GM18867 (cell line): ENCODE data around the gene RTN3.
A peak's percentile ranks its signal among the peaks of the same experiment; 100 is the strongest.
"Not testable (repeated sequence)": the region's sequence is repeated elsewhere in the genome, so short reads cannot be mapped to it uniquely, and the experiment has no call there.

ENCODE experiments used
- ATAC-seq: cut with Tn5 transposase; IDR thresholded peaks from one replicate; pipeline ENCODE4 v1.9.1; 2021; ENCODE audit warnings: mild to moderate bottlenecking, moderate library complexity; ENCODE audit not compliant: unreplicated experiment

RTN3 gene

DNA sequence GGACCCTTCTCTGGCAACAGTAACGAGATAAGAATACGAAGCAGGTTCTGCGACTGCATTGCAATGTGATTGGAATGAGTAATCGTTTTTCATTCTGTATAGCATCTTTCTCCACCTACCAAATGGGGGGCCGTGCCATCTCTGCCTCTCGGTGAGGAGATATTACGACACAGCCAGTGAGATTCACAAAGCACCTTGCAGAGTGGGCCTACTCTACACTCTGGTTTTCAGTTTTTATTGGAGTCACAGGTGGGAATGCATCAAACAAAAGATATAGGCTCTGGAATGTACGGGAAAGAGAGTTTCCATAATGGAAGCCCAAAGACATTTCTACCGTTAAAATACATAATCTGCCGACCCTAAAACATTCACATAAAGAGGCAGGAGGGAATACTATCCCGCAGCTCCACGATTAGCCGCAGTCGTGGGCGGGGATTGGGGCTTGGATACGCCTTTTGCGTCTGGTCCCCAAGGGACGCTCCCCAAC lies 423 bp upstream of the RTN3 start:
- ATAC-seq: peak; percentile 3

DNA sequence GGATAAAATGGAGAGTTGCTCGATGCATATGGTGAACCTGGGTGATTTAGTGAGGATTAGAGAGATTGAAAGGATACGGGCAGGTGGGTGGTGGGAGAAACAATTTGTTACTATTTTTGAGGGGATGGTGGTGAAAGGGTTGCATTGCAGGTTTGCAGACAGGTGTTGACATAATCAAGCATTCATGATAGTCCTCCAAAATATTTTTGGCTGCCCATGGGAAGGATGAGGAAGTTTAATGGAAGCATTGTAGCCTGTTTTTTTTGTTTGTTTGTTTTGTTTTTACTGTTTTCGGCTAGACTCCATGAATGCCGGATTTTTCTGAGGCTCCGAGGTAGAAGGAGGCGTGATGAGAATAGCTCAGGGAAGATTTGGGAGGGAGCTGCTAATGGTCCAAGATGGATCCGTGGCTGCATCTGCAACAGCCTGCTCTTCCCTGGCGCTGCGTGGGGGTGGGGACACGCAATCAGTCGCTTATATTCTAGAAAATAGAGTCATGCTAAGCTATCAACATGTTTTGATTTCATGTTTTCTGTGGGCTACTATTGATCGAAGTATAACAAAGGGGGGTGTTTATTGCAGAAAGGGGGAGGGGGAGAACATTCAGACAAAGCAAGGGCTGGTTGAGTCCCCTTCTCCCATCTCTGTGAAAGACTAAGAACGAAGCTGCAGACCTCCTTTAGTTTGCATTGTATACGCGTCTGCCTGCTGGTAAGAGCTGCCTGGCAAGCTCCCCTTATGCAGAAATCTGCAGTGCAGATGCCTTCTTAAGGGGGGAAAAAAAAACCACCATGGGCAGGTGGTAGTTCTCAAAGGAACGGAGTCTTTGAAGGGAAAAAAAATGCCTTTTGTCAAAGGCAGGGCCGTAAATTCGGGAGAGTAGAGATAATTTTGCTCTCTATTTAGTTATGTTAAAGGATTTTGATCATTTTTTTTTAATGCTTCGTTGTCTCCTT lies 1.0 kb downstream of the RTN3 start:
- peak; percentile 3 for ATAC-seq

DNA sequence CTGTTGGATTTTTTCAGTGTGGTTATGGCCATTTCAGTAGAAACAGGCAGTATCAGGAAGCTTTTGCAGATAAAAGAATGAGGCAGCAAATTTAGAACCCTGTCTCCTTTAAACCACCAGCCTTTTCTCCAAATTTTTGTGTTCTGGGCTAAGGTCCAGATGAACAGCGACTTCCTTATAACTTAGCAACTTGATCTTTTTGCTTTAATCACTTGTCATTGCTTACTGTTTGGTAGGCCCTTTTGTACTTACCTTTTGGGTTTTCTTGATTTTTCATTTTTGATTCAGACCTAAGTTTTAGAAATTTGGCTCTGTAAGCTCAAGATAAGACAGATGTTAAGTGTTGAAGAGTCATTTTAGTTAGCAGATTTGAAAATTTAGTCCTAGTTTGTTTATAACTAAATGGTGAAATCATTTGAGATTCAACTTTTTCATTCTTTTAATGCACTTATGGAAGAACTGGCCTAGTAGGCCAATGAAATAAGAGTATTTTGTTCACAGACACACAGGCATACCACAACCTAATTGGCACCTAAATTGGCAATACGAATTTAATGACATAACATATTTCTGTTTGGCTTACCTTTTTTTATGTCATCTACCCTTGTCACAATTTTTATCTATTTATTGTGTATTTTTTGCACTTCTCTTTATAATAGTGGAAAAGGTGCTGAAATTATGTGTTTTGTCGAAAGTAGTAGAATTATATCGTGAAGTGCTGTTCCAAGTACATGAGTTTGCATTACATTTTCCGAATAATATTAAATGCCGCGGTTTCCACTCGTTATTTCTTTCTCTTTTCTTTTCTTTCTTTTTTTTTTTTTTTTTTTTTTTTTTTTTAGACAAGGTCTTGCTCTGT lies 2.1 kb downstream of the RTN3 start:
- no peak for ATAC-seq

DNA sequence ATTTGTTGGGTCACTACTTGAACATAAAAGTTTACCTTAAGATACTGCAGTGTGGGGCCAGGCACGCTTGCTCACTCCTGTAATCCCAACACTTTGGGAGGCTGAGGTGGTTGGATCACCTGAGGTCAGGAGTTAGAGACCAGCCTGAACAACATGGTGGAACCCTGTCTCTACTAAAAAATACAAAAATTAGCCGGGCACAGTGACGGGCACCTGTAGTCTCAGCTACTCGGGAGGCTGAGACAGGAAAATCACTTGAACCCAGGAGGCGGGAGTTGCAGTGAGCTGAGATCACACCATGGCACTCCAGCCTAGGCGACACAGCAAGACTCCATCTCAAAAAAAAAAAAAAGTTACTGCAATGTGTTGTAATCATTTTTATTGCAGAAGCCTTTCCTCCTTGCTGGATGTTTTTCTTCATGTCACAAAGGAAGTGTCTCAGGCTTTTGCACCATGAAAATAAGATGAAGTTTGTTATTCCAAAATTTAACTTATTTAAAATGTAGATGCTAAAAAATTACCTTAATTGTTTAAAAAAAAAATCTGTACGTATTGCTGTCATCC lies 3.9 kb downstream of the RTN3 start:
- not testable (repeated sequence) for ATAC-seq

DNA sequence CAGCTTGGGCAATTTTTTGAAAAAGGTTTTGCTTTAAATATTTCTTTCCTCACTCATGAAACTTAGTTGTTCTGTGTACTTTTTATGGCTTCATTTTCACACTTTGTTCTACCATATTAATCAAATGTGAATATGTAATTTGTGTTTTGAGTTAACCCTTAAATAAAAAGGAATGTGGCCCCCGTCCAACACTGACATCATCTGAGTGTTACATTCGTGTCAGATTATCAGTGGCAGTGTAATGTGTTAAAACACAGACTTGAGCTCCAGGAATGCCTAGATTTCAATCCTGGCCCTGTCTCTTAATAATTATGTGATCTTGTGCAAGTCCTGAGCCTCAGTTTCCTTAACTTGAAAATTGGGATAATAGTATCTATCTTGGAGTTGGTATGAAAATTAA lies 5.6 kb downstream of the RTN3 start:
- no peak for ATAC-seq

DNA sequence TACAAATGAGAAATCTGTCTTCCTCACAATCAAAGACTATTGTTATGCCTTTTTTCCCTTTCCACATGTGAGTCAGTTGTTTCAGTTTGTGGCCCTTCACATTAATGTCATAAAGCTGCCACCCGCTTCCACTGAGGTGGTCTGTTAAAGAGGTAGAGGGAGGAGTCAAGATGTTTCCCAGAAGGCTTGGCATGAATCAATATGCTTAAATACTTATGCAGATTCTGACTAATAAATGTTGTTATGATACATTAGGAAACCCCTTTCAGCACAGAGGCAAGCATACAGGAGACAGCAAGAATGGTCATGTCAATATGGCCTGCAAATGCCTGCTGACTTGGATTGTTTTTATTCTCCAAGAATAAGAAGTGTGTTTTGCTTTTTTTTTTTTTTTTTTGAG lies 6.5 kb downstream of the RTN3 start:
- no peak for ATAC-seq

DNA sequence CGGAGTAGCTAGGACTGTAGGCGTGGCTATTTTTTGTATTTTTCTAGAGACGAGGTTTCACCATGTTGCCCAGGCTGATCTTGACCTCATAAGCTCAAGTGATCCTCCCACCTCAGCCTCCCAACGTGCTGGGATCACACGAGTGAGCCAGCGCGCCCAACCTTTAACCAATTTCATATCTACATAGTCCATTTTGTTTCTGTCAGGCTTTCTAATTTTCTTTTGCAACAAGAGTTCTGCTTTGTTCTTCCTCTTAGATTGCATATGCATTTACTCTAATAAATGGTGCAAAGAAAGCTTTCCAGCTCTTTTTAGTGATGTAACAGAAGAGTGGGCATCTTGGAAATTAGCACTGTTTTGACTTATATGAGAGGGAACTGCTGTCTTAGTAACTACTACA lies 13.3 kb downstream of the RTN3 start:
- no peak for ATAC-seq

DNA sequence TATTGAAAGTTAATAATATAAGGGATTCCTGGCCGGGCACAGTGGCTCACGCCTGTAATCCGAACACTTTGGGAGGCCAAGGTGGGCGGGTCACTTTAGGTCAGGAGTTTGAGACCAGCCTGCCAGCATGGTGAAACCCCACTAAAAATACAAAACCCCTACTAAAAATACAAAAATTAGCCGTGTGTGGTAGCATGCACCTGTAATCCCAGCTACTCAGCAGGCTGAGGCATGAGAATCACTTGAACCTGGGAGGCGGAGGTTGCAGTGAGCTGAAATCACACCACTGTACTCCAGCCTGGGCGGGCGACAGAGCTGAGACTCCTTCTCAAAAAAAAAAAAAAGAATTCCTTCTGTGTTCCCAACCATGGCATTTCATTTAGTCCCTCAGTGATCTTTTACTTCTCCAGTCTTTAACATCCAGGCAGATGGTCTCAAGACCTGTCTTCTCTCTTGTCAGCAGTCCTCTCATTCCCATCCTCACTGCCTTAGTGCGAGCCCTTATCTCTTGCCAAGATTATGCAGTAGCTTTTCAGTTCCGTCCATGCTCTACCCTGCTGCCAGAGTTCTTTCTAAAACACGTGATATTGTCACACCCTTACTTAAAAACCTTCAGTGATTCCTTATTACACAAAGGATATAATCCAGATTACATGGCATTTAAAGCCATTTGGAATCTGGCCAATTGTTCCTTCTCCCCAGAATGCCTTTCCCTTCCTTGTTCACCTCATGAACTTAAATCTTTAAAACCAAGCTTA lies 17.9 kb downstream of the RTN3 start:
- ATAC-seq: no peak

DNA sequence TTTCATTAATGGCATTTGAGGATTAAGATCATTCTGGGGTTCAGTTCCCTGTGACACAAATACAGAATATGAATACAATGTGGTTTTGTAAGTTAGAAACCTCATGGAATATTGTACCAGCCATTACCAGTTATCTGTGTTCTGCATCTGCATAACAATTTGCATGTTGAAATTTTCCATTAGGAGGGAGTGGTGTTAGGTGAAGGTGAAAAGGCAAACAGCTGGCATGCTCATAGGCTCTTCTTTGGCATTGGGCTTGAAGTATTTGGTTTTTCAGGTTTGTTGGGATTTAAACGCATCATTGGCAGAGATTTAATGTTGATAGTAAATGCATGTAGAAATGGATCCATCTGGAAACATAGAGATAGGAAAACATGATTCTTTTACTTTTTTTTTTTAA lies 18.6 kb downstream of the RTN3 start:
- ATAC-seq: no peak

DNA sequence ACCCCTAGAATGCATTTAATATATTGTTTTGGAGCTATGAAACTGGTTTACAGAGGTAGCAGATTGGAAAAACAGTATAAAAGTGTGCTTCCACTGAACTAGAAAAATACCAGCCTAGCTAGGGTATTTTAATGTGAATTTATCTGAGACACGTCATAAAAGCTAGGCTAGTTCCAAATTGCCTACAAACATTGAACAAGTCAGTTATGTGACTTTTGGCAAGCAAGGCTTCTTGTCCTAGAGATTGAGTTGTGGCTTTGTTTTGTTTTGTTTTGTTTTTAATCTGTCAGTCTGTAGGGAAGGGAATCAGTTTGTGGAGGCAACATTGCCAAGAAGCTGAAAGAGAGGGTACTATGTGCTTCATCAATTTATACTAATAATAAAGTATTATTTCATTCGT lies 24.2 kb downstream of the RTN3 start:
- ATAC-seq: no peak

DNA sequence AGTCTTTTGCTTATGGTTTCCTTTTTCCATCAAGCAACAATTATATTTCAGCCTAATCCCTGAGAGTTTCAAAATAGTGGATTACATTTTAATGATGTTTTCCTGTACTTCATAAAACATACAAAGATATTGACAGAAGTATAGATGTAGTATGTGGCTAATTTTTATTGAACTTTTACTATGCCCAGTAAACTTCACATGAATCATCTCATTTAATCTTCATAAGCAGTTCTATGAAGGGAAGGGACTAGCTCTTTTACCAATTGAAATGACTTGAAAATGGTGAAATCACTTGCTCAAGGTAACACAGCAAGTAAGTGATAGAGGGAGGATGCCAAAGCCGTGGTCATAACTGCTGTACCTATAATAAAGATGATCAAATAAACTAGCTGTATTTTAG lies 27.5 kb downstream of the RTN3 start:
- no peak for ATAC-seq

DNA sequence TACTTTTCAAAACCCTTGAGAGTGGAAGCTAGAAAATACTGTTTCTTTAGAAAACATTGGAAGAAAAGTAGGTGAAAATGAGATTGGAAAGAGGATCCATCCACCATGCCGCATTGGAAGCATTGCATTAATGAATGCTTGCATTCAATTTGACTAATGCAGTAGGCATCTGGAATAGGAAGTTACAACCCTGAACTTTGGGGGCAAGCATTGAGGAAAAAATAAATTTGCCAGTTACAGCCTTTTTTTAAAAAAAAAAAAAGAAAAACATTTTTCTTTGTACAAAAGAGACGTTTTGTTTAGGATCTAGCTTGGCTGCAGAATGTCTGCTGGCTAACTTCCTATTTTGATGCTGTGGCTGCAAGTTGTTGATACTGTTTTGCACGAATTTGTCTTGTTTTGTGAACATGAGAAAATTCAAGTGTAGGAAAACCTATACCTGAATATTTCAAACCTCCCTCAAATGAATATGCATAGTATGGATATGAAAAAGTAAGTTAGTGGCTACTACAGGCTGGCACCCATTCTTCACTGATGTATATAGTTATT lies 28.1 kb downstream of the RTN3 start:
- ATAC-seq: no peak

DNA sequence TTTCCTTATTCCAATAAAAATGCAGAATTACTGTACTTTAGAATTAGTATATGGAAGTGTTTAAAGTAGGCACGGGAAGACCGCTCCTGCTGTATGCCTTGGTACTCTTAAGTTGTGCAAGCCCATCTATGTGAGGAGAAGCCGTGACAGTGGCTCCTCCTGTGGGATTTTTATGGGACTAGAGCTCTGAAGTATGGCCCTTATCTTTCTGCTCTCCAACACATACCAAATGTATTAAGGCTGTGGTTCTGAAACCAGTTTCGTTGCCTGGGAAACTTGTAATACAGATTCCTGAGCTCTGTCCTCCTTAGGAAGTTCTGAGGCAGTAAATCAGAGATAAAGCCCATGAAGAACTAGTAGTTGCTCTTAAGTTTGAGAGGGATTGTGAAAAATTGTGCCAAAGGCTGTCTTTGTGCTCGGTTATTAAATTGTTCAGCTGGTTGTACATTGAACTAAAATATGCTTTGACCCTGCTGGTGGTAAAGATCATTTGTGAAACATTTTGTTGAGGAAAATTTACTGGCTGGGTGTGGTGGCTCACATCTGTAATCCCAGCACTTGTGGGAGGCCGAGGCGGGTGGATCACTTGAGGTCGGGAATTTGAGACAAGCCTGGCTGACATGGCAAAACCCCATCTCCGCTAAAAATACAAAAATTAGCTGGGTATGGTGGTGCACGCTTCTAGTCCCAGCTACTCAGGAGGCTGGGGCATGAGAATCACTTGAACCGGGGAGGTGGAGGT lies 29.3 kb downstream of the RTN3 start:
- no peak for ATAC-seq

DNA sequence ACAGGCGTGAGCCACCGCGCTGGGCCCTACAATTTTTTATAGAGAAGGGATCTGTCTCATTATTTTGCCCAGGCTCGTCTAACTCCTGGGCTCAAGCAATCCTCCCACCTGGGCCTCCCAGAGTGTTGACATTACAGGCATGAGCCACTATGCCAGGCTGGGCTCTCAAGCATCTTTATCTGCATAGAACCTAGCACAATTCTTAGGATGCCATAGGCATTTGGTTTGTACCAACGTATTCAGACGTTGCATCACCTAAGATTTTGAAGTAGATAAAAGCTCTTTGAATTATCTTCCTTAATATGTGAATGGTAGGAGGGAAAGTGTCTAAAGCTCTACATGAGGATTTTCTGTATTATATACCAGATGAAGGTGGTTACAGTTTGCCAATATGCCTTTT lies 30.5 kb downstream of the RTN3 start:
- ATAC-seq: no peak

DNA sequence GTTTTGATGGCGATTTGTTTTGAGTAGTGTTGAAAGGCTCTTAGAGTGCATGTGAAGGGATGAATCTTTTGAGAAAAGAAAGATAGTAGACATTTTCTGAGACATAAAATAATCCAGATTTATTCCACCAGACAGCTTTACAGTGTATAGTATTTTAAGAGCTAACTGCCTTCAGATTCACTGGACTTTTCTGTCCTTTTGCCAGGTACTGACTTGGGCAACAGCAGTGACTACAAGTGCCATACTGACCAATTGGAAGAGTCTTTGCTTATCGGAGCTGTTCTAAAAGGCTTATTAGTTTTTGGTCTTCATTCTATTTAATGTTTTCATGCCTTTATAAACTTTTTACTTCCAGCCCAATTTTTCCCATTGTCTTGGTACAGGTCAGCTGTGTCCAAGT lies 32.5 kb downstream of the RTN3 start:
- ATAC-seq: no peak

DNA sequence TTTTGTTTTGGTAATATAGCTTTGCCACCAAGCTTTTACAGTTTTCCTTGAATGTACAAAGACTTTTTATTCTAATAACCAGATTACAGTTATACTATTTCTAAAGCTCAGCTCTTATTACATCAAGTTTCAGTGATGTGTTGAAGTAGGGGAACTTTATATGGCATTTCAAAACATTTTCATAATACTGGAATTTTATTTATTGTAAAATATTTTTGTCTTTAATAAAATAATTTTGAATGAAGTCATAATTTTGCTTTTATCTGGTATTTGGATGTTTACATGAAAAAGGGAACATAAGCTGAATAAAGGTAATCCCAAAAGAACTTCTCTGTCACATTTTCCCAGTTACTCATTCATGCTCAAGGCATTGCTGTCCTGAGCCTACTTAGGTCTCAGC lies 34.7 kb downstream of the RTN3 start:
- ATAC-seq: no peak

DNA sequence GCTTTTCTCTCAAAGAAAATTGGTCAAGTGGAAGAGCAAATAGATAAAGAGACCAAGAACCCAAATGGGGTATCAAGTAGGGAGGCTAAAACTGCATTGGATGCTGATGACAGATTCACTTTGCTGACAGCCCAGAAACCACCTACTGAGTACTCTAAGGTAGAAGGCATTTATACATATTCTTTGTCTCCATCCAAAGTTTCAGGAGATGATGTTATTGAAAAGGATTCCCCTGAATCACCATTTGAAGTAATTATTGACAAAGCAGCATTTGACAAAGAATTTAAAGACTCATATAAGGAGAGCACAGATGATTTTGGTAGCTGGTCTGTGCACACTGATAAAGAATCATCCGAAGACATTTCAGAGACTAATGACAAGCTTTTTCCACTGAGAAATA lies 37.7 kb downstream of the RTN3 start:
- ATAC-seq: no peak

DNA sequence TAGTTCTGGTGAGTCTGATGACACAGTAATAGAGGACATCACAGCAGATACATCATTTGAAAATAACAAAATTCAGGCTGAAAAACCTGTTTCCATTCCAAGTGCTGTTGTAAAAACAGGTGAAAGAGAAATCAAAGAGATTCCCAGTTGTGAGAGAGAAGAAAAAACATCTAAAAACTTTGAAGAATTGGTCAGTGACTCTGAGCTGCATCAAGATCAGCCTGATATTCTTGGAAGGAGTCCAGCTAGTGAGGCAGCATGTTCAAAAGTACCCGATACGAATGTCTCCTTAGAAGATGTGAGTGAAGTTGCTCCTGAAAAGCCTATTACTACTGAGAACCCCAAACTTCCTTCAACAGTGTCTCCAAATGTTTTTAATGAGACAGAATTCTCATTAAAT lies 38.7 kb downstream of the RTN3 start:
- no peak for ATAC-seq

DNA sequence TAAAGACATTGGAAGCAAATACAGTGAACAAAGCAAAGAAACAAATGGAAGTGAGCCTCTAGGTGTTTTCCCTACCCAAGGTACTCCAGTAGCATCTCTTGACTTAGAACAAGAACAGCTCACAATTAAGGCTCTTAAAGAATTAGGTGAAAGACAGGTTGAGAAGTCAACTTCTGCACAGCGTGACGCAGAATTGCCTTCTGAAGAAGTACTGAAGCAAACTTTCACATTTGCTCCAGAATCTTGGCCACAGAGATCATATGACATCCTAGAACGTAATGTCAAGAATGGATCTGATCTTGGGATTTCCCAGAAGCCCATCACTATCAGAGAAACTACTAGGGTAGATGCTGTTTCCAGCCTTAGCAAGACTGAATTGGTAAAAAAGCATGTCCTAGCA lies 39.3 kb downstream of the RTN3 start:
- ATAC-seq: no peak

DNA sequence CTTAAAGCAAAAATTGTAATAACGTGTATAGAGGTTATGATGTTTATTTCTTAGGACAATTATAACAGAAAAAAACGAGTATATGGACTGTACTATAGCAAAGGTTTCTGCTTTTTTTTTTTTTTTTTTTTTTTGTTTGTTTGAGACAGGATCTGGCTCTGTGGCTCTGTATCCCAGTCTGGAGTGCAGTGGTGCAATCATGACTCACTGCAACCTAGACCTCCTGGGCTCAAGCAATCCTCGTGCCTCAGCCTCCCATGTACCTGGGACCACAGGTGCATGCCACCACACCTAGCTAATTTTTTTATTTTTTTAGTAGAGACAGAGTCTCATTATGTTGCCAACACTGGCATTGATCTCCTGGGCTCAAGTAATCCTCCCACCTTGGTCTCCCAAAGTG lies 48.0 kb downstream of the RTN3 start:
- no peak for ATAC-seq
